Suprapubic skin (tissue), 3 donors: ENCODE data around the gene GPR139.

Experiments
- EP300 ChIP-seq: sonication (generic); formaldehyde crosslinking; IDR thresholded peaks from one replicate; pipeline ENCODE4 v1.6.1; 2017; ENCODE audit warnings: antibody characterized with exemption
- POLR2A ChIP-seq, 2 donors: fragments of 450-650 bp; IDR thresholded peaks; one replicate each; pipeline ENCODE4 v1.6.1; 2017; ENCODE audit warnings: antibody characterized with exemption in 2 of 2, mild to moderate bottlenecking in 2 of 2, moderate library complexity in 2 of 2
- TF ChIP-seq, protein P1 (sequence below), 2 donors: fragments of 200-600 bp in 1 of 2; fragments of 450-650 bp in 1 of 2; sonication (generic) in 1 of 2; IDR thresholded peaks; one replicate each; pipeline ENCODE4 v1.5.1; 2016 to 2019; ENCODE audit warnings: antibody characterized with exemption in 2 of 2, mild to moderate bottlenecking in 1 of 2, moderate library complexity in 1 of 2

DNA sequence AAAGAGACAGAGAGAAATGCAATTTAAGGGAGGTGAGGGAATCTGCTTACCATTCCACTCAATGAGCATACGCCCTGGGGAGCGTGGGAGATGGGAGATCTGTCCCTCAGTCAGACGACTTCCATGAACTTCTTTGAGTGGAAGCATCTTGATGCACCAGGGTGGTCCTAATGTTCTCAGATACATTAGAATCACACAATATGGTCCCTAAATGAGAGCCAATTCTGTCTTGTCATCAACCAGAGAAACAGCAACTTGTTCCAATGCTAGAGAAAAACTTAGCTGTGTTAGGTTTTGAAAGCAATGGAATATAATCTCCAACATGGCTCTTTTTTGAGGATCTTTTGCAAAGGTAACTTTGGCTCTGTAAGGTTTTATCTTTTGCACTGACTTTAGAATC lies 44.1 kb downstream of the GPR139 start:
- TF ChIP-seq, protein P1, sequence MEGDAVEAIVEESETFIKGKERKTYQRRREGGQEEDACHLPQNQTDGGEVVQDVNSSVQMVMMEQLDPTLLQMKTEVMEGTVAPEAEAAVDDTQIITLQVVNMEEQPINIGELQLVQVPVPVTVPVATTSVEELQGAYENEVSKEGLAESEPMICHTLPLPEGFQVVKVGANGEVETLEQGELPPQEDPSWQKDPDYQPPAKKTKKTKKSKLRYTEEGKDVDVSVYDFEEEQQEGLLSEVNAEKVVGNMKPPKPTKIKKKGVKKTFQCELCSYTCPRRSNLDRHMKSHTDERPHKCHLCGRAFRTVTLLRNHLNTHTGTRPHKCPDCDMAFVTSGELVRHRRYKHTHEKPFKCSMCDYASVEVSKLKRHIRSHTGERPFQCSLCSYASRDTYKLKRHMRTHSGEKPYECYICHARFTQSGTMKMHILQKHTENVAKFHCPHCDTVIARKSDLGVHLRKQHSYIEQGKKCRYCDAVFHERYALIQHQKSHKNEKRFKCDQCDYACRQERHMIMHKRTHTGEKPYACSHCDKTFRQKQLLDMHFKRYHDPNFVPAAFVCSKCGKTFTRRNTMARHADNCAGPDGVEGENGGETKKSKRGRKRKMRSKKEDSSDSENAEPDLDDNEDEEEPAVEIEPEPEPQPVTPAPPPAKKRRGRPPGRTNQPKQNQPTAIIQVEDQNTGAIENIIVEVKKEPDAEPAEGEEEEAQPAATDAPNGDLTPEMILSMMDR (IDR thresholded peaks at IDR 0.05), result no peak
- TF ChIP-seq EP300, result no peak
- TF ChIP-seq POLR2A (IDR thresholded peaks at IDR 0.05), result no peak
